A673 (cell line): ENCODE data around the gene ANKRD12. TPM values are rescaled to one million over a fixed set of nuclear protein-coding genes. Genes with fewer than 3 reads are reported as not detected.

Experiments
- BruUV-seq: library from RNA; stranded (reverse); fragments of 400-500 nt; replicated peaks from 2 replicates; lab custom pipeline; 2021; lab: Mats Ljungman, UMichigan
- CTCF ChIA-PET: fragments of 300-600 bp; sonication (Branson Sonifier 250); formaldehyde crosslinking; loops from one replicate; lab custom pipeline; 2022; ENCODE audit warnings: antibody characterized with exemption; lab: Charles Lee
- POLR2A ChIA-PET: fragments of 300-600 bp; sonication (Branson Sonifier 250); formaldehyde crosslinking; loops from one replicate; lab custom pipeline; 2022; ENCODE audit warnings: antibody characterized with exemption; ENCODE audit not compliant: low non-redundant PET; lab: Charles Lee
- DNase-seq: peaks from one replicate; pipeline ENCODE4 v3.0.0-alpha.2; 2015; ENCODE audit warnings: low spot score
- H3K27ac ChIP-seq: fragments of 200-600 bp; sonication (generic); 2 replicates; pipeline ENCODE4 v1.5.1; 2016; ENCODE audit warnings: mixed run types, low read depth, mild to moderate bottlenecking, mixed read lengths, antibody characterized with exemption, low read length; ENCODE audit not compliant: poor library complexity, severe bottlenecking
- H3K27me3 ChIP-seq: fragments of 200-600 bp; sonication (generic); replicated peaks from 2 replicates; pipeline ENCODE4 v1.6.1; 2017; ENCODE audit warnings: mixed run types, low read depth, mild to moderate bottlenecking, mixed read lengths, antibody characterized with exemption, low read length; ENCODE audit not compliant: insufficient read depth, poor library complexity
- H3K36me3 ChIP-seq: fragments of 200-600 bp; sonication (generic); 2 replicates; pipeline ENCODE4 v1.6.1; 2016; ENCODE audit warnings: mixed run types, mild to moderate bottlenecking, mixed read lengths, antibody characterized with exemption, low read length; ENCODE audit not compliant: insufficient read depth, poor library complexity, severe bottlenecking
- H3K4me1 ChIP-seq: fragments of 200-600 bp; sonication (generic); 2 replicates; pipeline ENCODE4 v1.6.1; 2017; ENCODE audit warnings: mixed run types, mild to moderate bottlenecking, mixed read lengths, antibody characterized with exemption, low read length; ENCODE audit not compliant: insufficient read depth, poor library complexity, severe bottlenecking
- H3K4me3 ChIP-seq: fragments of 200-600 bp; sonication (generic); 2 replicates; pipeline ENCODE4 v1.5.1; 2016; ENCODE audit warnings: low read depth, mixed run types, mild to moderate bottlenecking, mixed read lengths, low read length; ENCODE audit not compliant: poor library complexity, severe bottlenecking
- H3K9me3 ChIP-seq: fragments of 200-600 bp; sonication (generic); 2 replicates; pipeline ENCODE4 v1.6.1; 2016; ENCODE audit warnings: mixed run types, low read depth, mild to moderate bottlenecking, mixed read lengths, antibody characterized with exemption, low read length; ENCODE audit not compliant: poor library complexity, severe bottlenecking
- EZH2 ChIP-seq: fragments of 200-600 bp; sonication (generic); IDR thresholded peaks from 2 replicates; pipeline ENCODE4 v1.6.1; 2017; ENCODE audit warnings: borderline replicate concordance, low read depth, mild to moderate bottlenecking, mixed read lengths, antibody characterized with exemption, low read length; ENCODE audit not compliant: poor library complexity, severe bottlenecking
- intact Hi-C: fragments of 100-400 bp; cut with micrococcal nuclease; formaldehyde crosslinking; loops from one replicate; pipeline ENCODE4 v1.10.0; 2022; ENCODE audit not compliant: unreplicated experiment
- total RNA-seq: library from RNA; stranded (reverse); gene quantifications from 2 replicates; pipeline ENCODE4 v1.2.3, GENCODE V29; 2021
- TF ChIP-seq, protein P1 (sequence below): fragments of 300-800, 200-600 bp; sonication (generic); conservative IDR thresholded peaks from 2 replicates; pipeline ENCODE4 v1.5.1; 2017; ENCODE audit warnings: low read depth, mild to moderate bottlenecking, antibody characterized with exemption, low read length, moderate library complexity, mixed read lengths

The ANKRD12 gene
- total RNA-seq, 1 experiment from 2014 or later, result 24.2 TPM

DNA sequence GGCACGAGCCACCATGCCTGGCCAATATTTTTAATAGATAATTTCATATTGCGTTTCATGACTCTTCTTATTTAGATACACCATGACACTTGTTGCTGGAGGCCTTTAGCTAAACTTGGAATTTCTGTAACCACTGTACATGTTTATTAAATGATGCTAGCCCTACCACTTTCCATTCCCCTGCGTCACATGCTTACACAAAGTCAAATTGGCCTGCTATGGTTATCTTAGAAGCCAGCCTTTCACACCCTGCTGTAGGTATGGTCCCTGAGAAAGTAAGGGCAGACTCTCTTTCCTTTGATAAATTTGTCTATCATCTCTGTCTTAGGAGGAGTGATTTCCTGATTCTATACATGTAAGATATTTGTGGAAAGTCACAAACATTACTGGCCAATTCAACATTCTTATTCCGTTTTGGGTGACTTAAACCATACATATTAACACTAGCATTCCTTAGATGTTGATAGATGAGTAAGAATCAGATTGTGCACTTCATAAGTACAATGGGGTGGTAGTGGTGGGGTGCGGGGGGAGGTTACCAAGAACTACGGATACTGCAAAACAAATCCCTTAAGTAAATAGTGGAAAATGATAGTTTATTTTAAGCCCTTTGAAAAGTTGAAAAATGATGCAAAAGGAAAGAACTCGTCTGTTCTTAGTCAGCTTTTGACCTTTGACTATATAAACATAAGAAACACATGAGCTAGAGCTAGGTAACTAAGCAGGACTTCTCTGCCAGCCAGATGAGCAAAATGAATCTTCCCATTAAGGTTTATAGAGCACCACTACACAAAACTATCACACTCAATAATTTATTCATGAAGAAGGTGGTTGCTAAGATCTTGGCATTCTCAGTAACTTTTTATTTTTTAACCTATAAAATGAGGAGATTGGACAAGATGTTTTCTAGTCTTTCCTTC, 42.0 kb upstream of the ANKRD12 start:
- Histone ChIP-seq H3K27ac (no peak overlapping the region), H3K36me3 (no peaks in the 10 kb centered on the region), H3K27me3 (no peaks in the 10 kb centered on the region), H3K4me1 (no peaks in the 10 kb centered on the region), H3K9me3 (no peaks in the 10 kb centered on the region), H3K4me3 (no peak overlapping the region)
- no peak for TF ChIP-seq EZH2
- TF ChIP-seq, protein P1, sequence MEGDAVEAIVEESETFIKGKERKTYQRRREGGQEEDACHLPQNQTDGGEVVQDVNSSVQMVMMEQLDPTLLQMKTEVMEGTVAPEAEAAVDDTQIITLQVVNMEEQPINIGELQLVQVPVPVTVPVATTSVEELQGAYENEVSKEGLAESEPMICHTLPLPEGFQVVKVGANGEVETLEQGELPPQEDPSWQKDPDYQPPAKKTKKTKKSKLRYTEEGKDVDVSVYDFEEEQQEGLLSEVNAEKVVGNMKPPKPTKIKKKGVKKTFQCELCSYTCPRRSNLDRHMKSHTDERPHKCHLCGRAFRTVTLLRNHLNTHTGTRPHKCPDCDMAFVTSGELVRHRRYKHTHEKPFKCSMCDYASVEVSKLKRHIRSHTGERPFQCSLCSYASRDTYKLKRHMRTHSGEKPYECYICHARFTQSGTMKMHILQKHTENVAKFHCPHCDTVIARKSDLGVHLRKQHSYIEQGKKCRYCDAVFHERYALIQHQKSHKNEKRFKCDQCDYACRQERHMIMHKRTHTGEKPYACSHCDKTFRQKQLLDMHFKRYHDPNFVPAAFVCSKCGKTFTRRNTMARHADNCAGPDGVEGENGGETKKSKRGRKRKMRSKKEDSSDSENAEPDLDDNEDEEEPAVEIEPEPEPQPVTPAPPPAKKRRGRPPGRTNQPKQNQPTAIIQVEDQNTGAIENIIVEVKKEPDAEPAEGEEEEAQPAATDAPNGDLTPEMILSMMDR, result no peak
- no TSS peak for BruUV-seq
- POLR2A ChIA-PET, result no interaction called here
- CTCF ChIA-PET, result no interaction called here
- intact Hi-C loops, result no loop called here
- DNase-seq, result no peak

- POLR2A ChIA-PET, result no interaction called here
- no peak overlapping the region for H3K27ac ChIP-seq
- TF ChIP-seq, protein P1, result no peak
- no peak for TF ChIP-seq EZH2
- H3K4me3 ChIP-seq, result no peak overlapping the region
- H3K27me3 ChIP-seq, result no peaks in the 10 kb centered on the region
- intact Hi-C loops, result no loop called here
- BruUV-seq, result no TSS peak
- no peaks in the 10 kb centered on the region for H3K36me3 ChIP-seq
- no peak for DNase-seq
- CTCF ChIA-PET, result no interaction called here
- H3K4me1 ChIP-seq, result no peaks in the 10 kb centered on the region
- H3K9me3 ChIP-seq, result no peaks in the 10 kb centered on the region
These were observed 41.1 kb upstream of the ANKRD12 start for GRCh38 chr18:9095297-9096006.

DNA sequence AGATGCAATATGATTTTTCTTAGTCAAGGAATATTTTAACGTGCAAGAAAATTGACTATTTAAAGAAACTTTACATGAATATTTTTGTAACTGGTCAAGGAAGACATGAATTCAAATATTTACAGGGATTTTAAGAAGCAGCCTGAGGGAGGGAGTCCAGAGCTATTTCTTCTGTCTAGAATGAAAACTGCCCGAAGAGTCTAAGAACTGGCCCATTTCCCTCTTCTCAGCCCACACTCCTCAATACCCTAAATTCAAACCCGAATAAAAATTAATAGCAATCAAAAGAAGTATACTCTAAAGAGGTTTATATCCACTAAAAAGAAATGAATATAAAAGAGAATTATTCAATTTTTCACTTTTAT, 40.6 kb upstream of the ANKRD12 start:
- no peak for DNase-seq
- no TSS peak for BruUV-seq
- Histone ChIP-seq H3K27ac (no peak overlapping the region), H3K9me3 (no peaks in the 10 kb centered on the region), H3K36me3 (no peaks in the 10 kb centered on the region), H3K4me3 (no peak overlapping the region), H3K4me1 (no peaks in the 10 kb centered on the region), H3K27me3 (no peaks in the 10 kb centered on the region)
- CTCF ChIA-PET, result no interaction called here
- intact Hi-C loops, result no loop called here
- POLR2A ChIA-PET, result no interaction called here
- no peak for TF ChIP-seq EZH2
- TF ChIP-seq, protein P1, result no peak
